Measurements from ENCODE around the gene GCSAM.
A peak's percentile ranks its signal among the peaks of the same experiment; 100 is the strongest.

Gene GCSAM

DNA sequence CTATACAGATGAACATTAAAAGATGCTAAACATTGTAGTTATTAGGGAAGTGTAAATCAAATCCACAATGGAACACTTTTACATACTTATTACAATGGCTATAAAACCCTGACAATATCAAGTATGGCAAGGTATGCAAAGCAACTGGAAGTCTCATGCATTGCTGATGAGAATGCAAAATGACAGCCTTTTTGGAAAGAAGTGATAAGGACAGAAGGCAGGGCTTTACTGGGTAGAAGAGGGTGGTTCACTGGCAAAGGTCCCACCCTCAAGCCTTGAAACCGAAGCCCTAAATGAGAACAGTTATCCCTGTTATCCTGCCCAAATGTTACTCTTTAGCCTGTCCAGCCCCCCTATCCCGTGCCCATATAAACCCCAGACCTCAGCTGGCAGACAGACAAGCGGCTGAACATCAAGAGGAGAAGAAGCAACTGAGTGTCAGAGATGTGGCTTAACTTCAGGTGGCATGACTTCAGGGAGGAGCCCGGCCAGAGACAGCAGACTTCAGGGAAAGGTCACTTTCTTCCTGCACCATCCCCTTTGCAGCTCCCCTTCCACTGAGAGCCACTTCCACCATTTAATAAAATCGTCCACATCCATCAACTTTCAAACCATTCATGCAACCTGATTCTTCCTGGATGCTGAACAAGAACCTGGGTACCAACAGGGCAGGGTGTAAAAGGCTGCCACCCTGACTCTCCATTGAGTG is 732 bp upstream of the GCSAM start:
- no peaks in the 10 kb centered on the region for H3K9me3 ChIP-seq
- no peak overlapping the region for H3K4me3 ChIP-seq (ENCODE audit: low read depth in 1 of 2, low read length in 1 of 2)
- no peaks in the 10 kb centered on the region for H3K36me3 ChIP-seq
- no peak for TF ChIP-seq CTCF (IDR thresholded peaks at IDR 0.05)
- H3K27ac ChIP-seq = peak overlapping the region; percentile 73
- H3K4me1 ChIP-seq (ENCODE audit: control insufficient read depth in 1 of 2, insufficient read depth in 1 of 2, low read depth in 1 of 2, low read length in 1 of 2) = peaks cover 23 to 52% of the 10 kb centered on the region in 2 experiments
- no peaks in the 10 kb centered on the region for H3K27me3 ChIP-seq

- H3K4me1 ChIP-seq (ENCODE audit: control insufficient read depth in 1 of 2, insufficient read depth in 1 of 2, low read depth in 1 of 2, low read length in 1 of 2) = peaks cover 23 to 55% of the 10 kb centered on the region in 2 experiments
- no peaks in the 10 kb centered on the region for H3K27me3 ChIP-seq
- no peaks in the 10 kb centered on the region for H3K36me3 ChIP-seq
- H3K27ac ChIP-seq = peak overlapping the region; percentile 73
- no peaks in the 10 kb centered on the region for H3K9me3 ChIP-seq
- H3K4me3 ChIP-seq (ENCODE audit: low read depth in 1 of 2, low read length in 1 of 2) = no peak overlapping the region
- no peak for TF ChIP-seq CTCF (IDR thresholded peaks at IDR 0.05)
These were observed 494 bp downstream of the GCSAM start for GRCh38 chr3:112132554-112132953.

DNA sequence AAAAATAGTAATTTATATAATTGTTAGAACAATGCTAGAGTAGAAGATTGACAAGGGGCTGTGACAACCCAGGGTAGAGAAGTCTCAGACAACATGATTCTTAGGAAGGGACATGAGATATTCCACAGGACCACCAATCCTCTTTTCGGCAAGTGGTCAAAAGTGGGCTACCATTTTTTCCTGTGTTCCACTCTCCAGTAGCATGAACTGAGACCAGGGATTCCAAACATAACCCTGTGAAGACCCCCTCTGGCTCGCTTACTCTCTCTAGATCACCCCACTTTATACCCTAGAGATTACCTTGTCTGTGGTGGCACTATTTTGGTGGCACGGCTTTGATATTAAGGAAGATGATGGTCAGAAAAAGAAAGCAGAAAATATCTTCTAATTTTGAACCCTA is 960 bp downstream of the GCSAM start:
- peak overlapping the region; percentile 73 for H3K27ac ChIP-seq

GRCh38 chr3:112131111-112131510 is 1.9 kb downstream of the GCSAM start:
- Histone ChIP-seq H3K27ac (no peak overlapping the region), H3K4me1 (ENCODE audit: control insufficient read depth in 1 of 2, insufficient read depth in 1 of 2, low read depth in 1 of 2, low read length in 1 of 2) (peaks cover 23 to 57% of the 10 kb centered on the region in 2 experiments), H3K4me3 (ENCODE audit: low read depth in 1 of 2, low read length in 1 of 2) (no peak overlapping the region), H3K36me3 (no peaks in the 10 kb centered on the region), H3K9me3 (no peaks in the 10 kb centered on the region), H3K27me3 (no peaks in the 10 kb centered on the region)
- TF ChIP-seq CTCF (IDR thresholded peaks at IDR 0.05) = no peak

More for the DNA sequence above, 960 bp downstream of the GCSAM start:
- H3K36me3 ChIP-seq = no peaks in the 10 kb centered on the region
- no peak for TF ChIP-seq CTCF (IDR thresholded peaks at IDR 0.05)
- no peaks in the 10 kb centered on the region for H3K27me3 ChIP-seq
- no peak overlapping the region for H3K4me3 ChIP-seq (ENCODE audit: low read depth in 1 of 2, low read length in 1 of 2)
- peaks cover 23 to 57% of the 10 kb centered on the region in 2 experiments for H3K4me1 ChIP-seq (ENCODE audit: control insufficient read depth in 1 of 2, insufficient read depth in 1 of 2, low read depth in 1 of 2, low read length in 1 of 2)
- no peaks in the 10 kb centered on the region for H3K9me3 ChIP-seq

- H3K4me3 ChIP-seq (ENCODE audit: low read depth in 1 of 2, low read length in 1 of 2) = no peak overlapping the region
- TF ChIP-seq CTCF (IDR thresholded peaks at IDR 0.05) = no peak
- no peaks in the 10 kb centered on the region for H3K27me3 ChIP-seq
- no peaks in the 10 kb centered on the region for H3K9me3 ChIP-seq
- H3K27ac ChIP-seq = peak overlapping the region; percentile 41
- peaks cover 3% of the 10 kb centered on the region for H3K36me3 ChIP-seq
- peaks cover 23 to 57% of the 10 kb centered on the region in 2 experiments for H3K4me1 ChIP-seq (ENCODE audit: control insufficient read depth in 1 of 2, insufficient read depth in 1 of 2, low read depth in 1 of 2, low read length in 1 of 2)
These were observed 2.4 kb downstream of the GCSAM start for GRCh38 chr3:112130638-112130993.
